Hepatocyte (in vitro differentiated cells): ENCODE results near the gene LIN7B.

Experiments used
- CTCF ChIP-seq: fragments of 200-600 bp; sonication (generic); IDR thresholded peaks from 2 replicates; pipeline ENCODE4 v1.5.1; 2016; ENCODE audit warnings: antibody characterized with exemption, mild to moderate bottlenecking; ENCODE audit not compliant: poor library complexity
- EZH2 ChIP-seq: fragments of 200-600 bp; sonication (generic); IDR thresholded peaks from 2 replicates; pipeline ENCODE4 v1.6.1; 2016; ENCODE audit warnings: antibody characterized with exemption, mild to moderate bottlenecking, borderline replicate concordance

- no peak for TF ChIP-seq CTCF
- TF ChIP-seq EZH2: no peak
Measured at GRCh38 chr19:49133621-49134454, 19.7 kb downstream of the LIN7B start.
